Neutrophil (primary cell): ENCODE data around the gene NAGS.

Source experiments
- H3K27ac ChIP-seq: fragments of 200-600 bp; sonication (generic); 2 replicates; pipeline ENCODE4 v1.5.1; 2016; ENCODE audit warnings: mild to moderate bottlenecking, moderate library complexity
- H3K27me3 ChIP-seq: fragments of 200-600 bp; sonication (generic); 2 replicates; pipeline ENCODE4 v1.6.0; 2016; ENCODE audit warnings: mild to moderate bottlenecking
- H3K36me3 ChIP-seq: fragments of 200-600 bp; sonication (generic); 2 replicates; pipeline ENCODE4 v1.5.1; 2017
- H3K4me1 ChIP-seq, 2 experiments: fragments of 200-600 bp in 1 of 2; sonication (generic) in 1 of 2; 1 replicate in 1 of 2; 2 replicates in 1 of 2; pipeline versions ENCODE4 v1.5.1 to v1.6.1; 2013 to 2016; ENCODE audit warnings: low read depth in 1 of 2, low read length in 1 of 2, mild to moderate bottlenecking in 1 of 2, moderate library complexity in 1 of 2; ENCODE audit not compliant: control insufficient read depth in 1 of 2, insufficient read depth in 1 of 2
- H3K4me3 ChIP-seq, 2 experiments: fragments of 200-600 bp in 1 of 2; sonication (generic) in 1 of 2; 1 replicate in 1 of 2; 2 replicates in 1 of 2; pipeline ENCODE4 v1.5.1; 2013 to 2016; ENCODE audit warnings: low read depth in 1 of 2, low read length in 1 of 2, mild to moderate bottlenecking in 1 of 2, moderate library complexity in 1 of 2
- H3K9me3 ChIP-seq: fragments of 200-600 bp; sonication (generic); 2 replicates; pipeline ENCODE4 v1.5.1; 2016
- TF ChIP-seq, protein P1 (sequence below): fragments of 200-600 bp; sonication (generic); IDR thresholded peaks from 2 replicates; pipeline ENCODE4 v1.5.1; 2016; ENCODE audit warnings: antibody characterized with exemption

NAGS gene

GRCh38 chr17:43986225-43986981 is 18.0 kb upstream of the NAGS start:
- H3K9me3 ChIP-seq, result no peaks in the 10 kb centered on the region
- peaks cover 70% of the 10 kb centered on the region for H3K27me3 ChIP-seq
- H3K4me3 ChIP-seq, result no peak overlapping the region
- no peaks in the 10 kb centered on the region for H3K36me3 ChIP-seq
- TF ChIP-seq, protein P1, sequence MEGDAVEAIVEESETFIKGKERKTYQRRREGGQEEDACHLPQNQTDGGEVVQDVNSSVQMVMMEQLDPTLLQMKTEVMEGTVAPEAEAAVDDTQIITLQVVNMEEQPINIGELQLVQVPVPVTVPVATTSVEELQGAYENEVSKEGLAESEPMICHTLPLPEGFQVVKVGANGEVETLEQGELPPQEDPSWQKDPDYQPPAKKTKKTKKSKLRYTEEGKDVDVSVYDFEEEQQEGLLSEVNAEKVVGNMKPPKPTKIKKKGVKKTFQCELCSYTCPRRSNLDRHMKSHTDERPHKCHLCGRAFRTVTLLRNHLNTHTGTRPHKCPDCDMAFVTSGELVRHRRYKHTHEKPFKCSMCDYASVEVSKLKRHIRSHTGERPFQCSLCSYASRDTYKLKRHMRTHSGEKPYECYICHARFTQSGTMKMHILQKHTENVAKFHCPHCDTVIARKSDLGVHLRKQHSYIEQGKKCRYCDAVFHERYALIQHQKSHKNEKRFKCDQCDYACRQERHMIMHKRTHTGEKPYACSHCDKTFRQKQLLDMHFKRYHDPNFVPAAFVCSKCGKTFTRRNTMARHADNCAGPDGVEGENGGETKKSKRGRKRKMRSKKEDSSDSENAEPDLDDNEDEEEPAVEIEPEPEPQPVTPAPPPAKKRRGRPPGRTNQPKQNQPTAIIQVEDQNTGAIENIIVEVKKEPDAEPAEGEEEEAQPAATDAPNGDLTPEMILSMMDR, result no peak
- H3K4me1 ChIP-seq, result peaks cover 3 to 5% of the 10 kb centered on the region in 2 experiments
- no peak overlapping the region for H3K27ac ChIP-seq

- TF ChIP-seq, protein P1, result no peak
- Histone ChIP-seq H3K27me3 (peaks cover 61% of the 10 kb centered on the region), H3K4me3 (no peak overlapping the region), H3K4me1 (peaks cover 3 to 5% of the 10 kb centered on the region in 2 experiments), H3K36me3 (no peaks in the 10 kb centered on the region), H3K9me3 (no peaks in the 10 kb centered on the region), H3K27ac (no peak overlapping the region)
Observed at GRCh38 chr17:43987131-43988021, 17.0 kb upstream of the NAGS start.

DNA sequence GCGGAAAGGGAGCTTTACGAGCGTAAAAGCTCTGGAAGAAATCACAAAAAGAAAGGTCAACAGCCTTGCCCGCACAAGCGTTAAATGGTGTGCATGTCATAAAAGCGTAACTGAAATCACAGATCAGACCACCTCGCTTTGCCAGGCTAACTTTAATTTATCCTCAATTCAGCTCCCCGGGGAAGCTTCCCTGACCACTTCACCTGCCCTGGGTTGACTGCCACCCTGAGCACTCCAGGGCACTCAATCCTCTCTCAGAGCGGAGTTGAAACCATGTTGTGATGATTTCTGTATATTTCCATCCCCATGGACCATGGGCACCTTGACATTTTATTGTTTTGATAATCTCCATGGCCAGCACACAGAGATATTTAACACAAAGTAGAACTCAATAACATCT is 16.1 kb upstream of the NAGS start:
- no peaks in the 10 kb centered on the region for H3K36me3 ChIP-seq
- H3K27me3 ChIP-seq, result peaks cover 51% of the 10 kb centered on the region
- peaks cover 3 to 5% of the 10 kb centered on the region in 2 experiments for H3K4me1 ChIP-seq
- H3K9me3 ChIP-seq, result no peaks in the 10 kb centered on the region
- TF ChIP-seq, protein P1, result no peak
- no peak overlapping the region for H3K4me3 ChIP-seq
- H3K27ac ChIP-seq, result no peak overlapping the region

- Histone ChIP-seq H3K4me1 (no peaks in the 10 kb centered on the region), H3K27me3 (peaks cover 8% of the 10 kb centered on the region), H3K27ac (no peak overlapping the region), H3K4me3 (no peak overlapping the region), H3K36me3 (no peaks in the 10 kb centered on the region), H3K9me3 (no peaks in the 10 kb centered on the region)
- TF ChIP-seq, protein P1, result no peak
Observed at GRCh38 chr17:43992641-43993040, 11.8 kb upstream of the NAGS start.

- no peaks in the 10 kb centered on the region for H3K4me1 ChIP-seq
- no peaks in the 10 kb centered on the region for H3K27me3 ChIP-seq
- no peak overlapping the region for H3K27ac ChIP-seq
- TF ChIP-seq, protein P1, result no peak
- no peak overlapping the region for H3K4me3 ChIP-seq
- no peaks in the 10 kb centered on the region for H3K36me3 ChIP-seq
- H3K9me3 ChIP-seq, result no peaks in the 10 kb centered on the region
Observed at GRCh38 chr17:43994272-43995149, 9.9 kb upstream of the NAGS start.
